Loucy (cell line): ENCODE measurements around the gene PSMC3.

Experiments used
- H2AFZ ChIP-seq: fragments of 200-600 bp; sonication (generic); 2 replicates; pipeline ENCODE4 v1.6.0; 2016; ENCODE audit warnings: antibody characterized with exemption, mild to moderate bottlenecking, low read length, moderate library complexity
- H3F3A ChIP-seq: fragments of 200-600 bp; 2 replicates; pipeline ENCODE4 v1.6.0; 2016; ENCODE audit warnings: antibody characterized with exemption, low read depth, mild to moderate bottlenecking
- H3K27me3 ChIP-seq: fragments of 200-600 bp; sonication (generic); 2 replicates; pipeline ENCODE4 v1.6.1; 2014; ENCODE audit warnings: low read length, mild to moderate bottlenecking; ENCODE audit not compliant: insufficient read depth, poor library complexity, severe bottlenecking
- H3K36me3 ChIP-seq: fragments of 200-600 bp; sonication (generic); 2 replicates; pipeline ENCODE4 v1.6.1; 2016; ENCODE audit warnings: low read length; ENCODE audit not compliant: insufficient read depth
- H3K4me1 ChIP-seq: fragments of 200-600 bp; sonication (generic); 2 replicates; pipeline ENCODE4 v1.5.1; 2014; ENCODE audit warnings: low read length, mild to moderate bottlenecking; ENCODE audit not compliant: insufficient read depth, poor library complexity, severe bottlenecking
- H3K4me2 ChIP-seq: fragments of 200-600 bp; sonication (generic); 2 replicates; pipeline ENCODE4 v1.6.0; 2014; ENCODE audit warnings: antibody characterized with exemption, low read length, low read depth, mild to moderate bottlenecking; ENCODE audit not compliant: poor library complexity, severe bottlenecking
- H3K4me3 ChIP-seq: fragments of 200-600 bp; sonication (generic); 2 replicates; pipeline ENCODE4 v1.5.1; 2014; ENCODE audit warnings: low read length, mild to moderate bottlenecking, mixed read lengths; ENCODE audit not compliant: poor library complexity, severe bottlenecking
- H3K79me2 ChIP-seq: fragments of 200-600 bp; sonication (generic); 2 replicates; pipeline ENCODE4 v1.6.1; 2014; ENCODE audit warnings: low read length; ENCODE audit not compliant: insufficient read depth
- H3K9ac ChIP-seq: fragments of 200-600 bp; sonication (generic); 2 replicates; pipeline ENCODE4 v1.6.0; 2014; ENCODE audit warnings: mild to moderate bottlenecking, low read depth, low read length, moderate library complexity; ENCODE audit not compliant: poor library complexity, severe bottlenecking
- H3K9me2 ChIP-seq: fragments of 200-600 bp; sonication (generic); replicated peaks from 2 replicates; pipeline ENCODE4 v1.6.1; 2016; ENCODE audit warnings: low read depth, low read length, mixed read lengths
- H3K9me3 ChIP-seq: fragments of 200-600 bp; sonication (generic); 2 replicates; pipeline ENCODE4 v1.6.1; 2014; ENCODE audit warnings: mild to moderate bottlenecking, antibody characterized with exemption, low read length, low read depth; ENCODE audit not compliant: insufficient read depth
- H4K20me1 ChIP-seq: fragments of 200-600 bp; sonication (generic); 2 replicates; pipeline ENCODE4 v1.6.0; 2014; ENCODE audit warnings: antibody characterized with exemption, low read length, mild to moderate bottlenecking; ENCODE audit not compliant: insufficient read depth, poor library complexity, severe bottlenecking
- CTCF ChIP-seq: fragments of 200-600 bp; sonication (generic); conservative IDR thresholded peaks from 2 replicates; pipeline ENCODE4 v1.5.1; 2014; ENCODE audit warnings: mild to moderate bottlenecking, antibody characterized with exemption, low read length
- EZH2phosphoT487 ChIP-seq: fragments of 200-600 bp; IDR thresholded peaks from 2 replicates; pipeline ENCODE4 v1.6.1; 2018; ENCODE audit warnings: antibody characterized with exemption, mild to moderate bottlenecking, moderate library complexity, borderline replicate concordance

PSMC3 gene

GRCh38 chr11:47464483-47464882 lies 38.2 kb upstream of the PSMC3 start:
- H3K27me3 ChIP-seq: no peaks in the 10 kb centered on the region
- H3K4me1 ChIP-seq: no peaks in the 10 kb centered on the region
- H3K9ac ChIP-seq: no peak overlapping the region
- H3K36me3 ChIP-seq: peaks cover 56% of the 10 kb centered on the region; the same call in 1 of the 2 replicates
- H3K9me3 ChIP-seq: no peaks in the 10 kb centered on the region
- no peak overlapping the region for H2AFZ ChIP-seq
- TF ChIP-seq CTCF (no peak), EZH2phosphoT487 (no peak)
- H4K20me1 ChIP-seq: no peaks in the 10 kb centered on the region
- no peaks in the 10 kb centered on the region for H3K9me2 ChIP-seq
- no peak overlapping the region for H3K4me3 ChIP-seq
- no peak overlapping the region for H3K4me2 ChIP-seq
- peaks cover 15% of the 10 kb centered on the region; the same call in 1 of the 2 replicates for H3K79me2 ChIP-seq
- no peaks in the 10 kb centered on the region for H3F3A ChIP-seq

GRCh38 chr11:47461876-47462275 lies 35.6 kb upstream of the PSMC3 start:
- no peaks in the 10 kb centered on the region for H3K9me2 ChIP-seq
- H2AFZ ChIP-seq: no peak overlapping the region
- H3K4me3 ChIP-seq: no peak overlapping the region
- TF ChIP-seq CTCF: no peak
- TF ChIP-seq EZH2phosphoT487: no peak
- peaks cover 15% of the 10 kb centered on the region; the same call in 1 of the 2 replicates for H3K79me2 ChIP-seq
- H4K20me1 ChIP-seq: no peaks in the 10 kb centered on the region
- H3K27me3 ChIP-seq: no peaks in the 10 kb centered on the region
- no peaks in the 10 kb centered on the region for H3K9me3 ChIP-seq
- H3F3A ChIP-seq: no peaks in the 10 kb centered on the region
- H3K9ac ChIP-seq: no peak overlapping the region
- H3K4me2 ChIP-seq: no peak overlapping the region
- peaks cover 36% of the 10 kb centered on the region; the same call in 1 of the 2 replicates for H3K36me3 ChIP-seq
- H3K4me1 ChIP-seq: no peaks in the 10 kb centered on the region

GRCh38 chr11:47460571-47461235 lies 34.5 kb upstream of the PSMC3 start:
- Histone ChIP-seq H3K9ac (no peak overlapping the region), H4K20me1 (no peaks in the 10 kb centered on the region), H3K79me2 (peaks cover 6% of the 10 kb centered on the region; the same call in 1 of the 2 replicates), H3K4me3 (no peak overlapping the region), H3K4me1 (no peaks in the 10 kb centered on the region), H3K4me2 (no peak overlapping the region), H3K36me3 (peaks cover 27% of the 10 kb centered on the region; the same call in 1 of the 2 replicates), H3K9me2 (no peaks in the 10 kb centered on the region), H2AFZ (no peak overlapping the region), H3F3A (no peaks in the 10 kb centered on the region), H3K27me3 (no peaks in the 10 kb centered on the region), H3K9me3 (no peaks in the 10 kb centered on the region)
- TF ChIP-seq EZH2phosphoT487 (no peak), CTCF (no peak)
